Islet precursor cell (in vitro differentiated cells): ENCODE results near the gene PRKG1.

Experiments
- DNase-seq: peaks from one replicate; pipeline ENCODE4 v3.0.0-alpha.2; 2018

PRKG1 gene

GRCh38 chr10:52250510-52250909 lies 1176.2 kb downstream of the PRKG1 start:
- DNase-seq = no peak

- no peak for DNase-seq
Observed at GRCh38 chr10:52252307-52252706, 1178.0 kb downstream of the PRKG1 start.

GRCh38 chr10:52256832-52257691 lies 1182.8 kb downstream of the PRKG1 start:
- DNase-seq = no peak

GRCh38 chr10:52257692-52258075 lies 1183.4 kb downstream of the PRKG1 start:
- no peak for DNase-seq

GRCh38 chr10:52258799-52259425 lies 1184.6 kb downstream of the PRKG1 start:
- no peak for DNase-seq

GRCh38 chr10:52259426-52259812 lies 1185.1 kb downstream of the PRKG1 start:
- no peak for DNase-seq

- no peak for DNase-seq
Observed at GRCh38 chr10:52261362-52261761, 1187.1 kb downstream of the PRKG1 start.

- DNase-seq = no peak
Observed at GRCh38 chr10:52265131-52265926, 1191.0 kb downstream of the PRKG1 start.

- DNase-seq = no peak
Observed at GRCh38 chr10:52266858-52267257, 1192.6 kb downstream of the PRKG1 start.

GRCh38 chr10:52268790-52269189 lies 1194.5 kb downstream of the PRKG1 start:
- DNase-seq = no peak

- DNase-seq = no peak
Observed at GRCh38 chr10:52269233-52269632, 1194.9 kb downstream of the PRKG1 start.

- no peak for DNase-seq
Observed at GRCh38 chr10:52276163-52276562, 1201.9 kb downstream of the PRKG1 start.

- DNase-seq = no peak
Observed at GRCh38 chr10:52276986-52277385, 1202.7 kb downstream of the PRKG1 start.

- DNase-seq = no peak
Observed at GRCh38 chr10:52279546-52279945, 1205.3 kb downstream of the PRKG1 start.

- no peak for DNase-seq
Observed at GRCh38 chr10:52280051-52280450, 1205.8 kb downstream of the PRKG1 start.

GRCh38 chr10:52283174-52283573 lies 1208.9 kb downstream of the PRKG1 start:
- DNase-seq = no peak

GRCh38 chr10:52284416-52285013 lies 1210.2 kb downstream of the PRKG1 start:
- DNase-seq = no peak

GRCh38 chr10:52287866-52288265 lies 1213.6 kb downstream of the PRKG1 start:
- no peak for DNase-seq

- no peak for DNase-seq
Observed at GRCh38 chr10:52297747-52298146, 1223.5 kb downstream of the PRKG1 start.

GRCh38 chr10:52300599-52301277 lies 1226.5 kb downstream of the PRKG1 start:
- no peak for DNase-seq

- peak; percentile 80 for DNase-seq
Observed at GRCh38 chr10:52308251-52309031, 1234.2 kb downstream of the PRKG1 start.

- DNase-seq = no peak
Observed at GRCh38 chr10:52312942-52313255, 1238.6 kb downstream of the PRKG1 start.
